GM18907 (cell line): ENCODE results near the gene SERPINA9.
A peak's percentile ranks its signal among the peaks of the same experiment; 100 is the strongest.
"Not testable (repeated sequence)": the region's sequence is repeated elsewhere in the genome, so short reads cannot be mapped to it uniquely, and the experiment has no call there.

Experiments
- ATAC-seq: cut with Tn5 transposase; IDR thresholded peaks from one replicate; pipeline ENCODE4 v1.9.1; 2021; ENCODE audit warnings: mild to moderate bottlenecking, moderate library complexity; ENCODE audit not compliant: unreplicated experiment

Gene SERPINA9

DNA sequence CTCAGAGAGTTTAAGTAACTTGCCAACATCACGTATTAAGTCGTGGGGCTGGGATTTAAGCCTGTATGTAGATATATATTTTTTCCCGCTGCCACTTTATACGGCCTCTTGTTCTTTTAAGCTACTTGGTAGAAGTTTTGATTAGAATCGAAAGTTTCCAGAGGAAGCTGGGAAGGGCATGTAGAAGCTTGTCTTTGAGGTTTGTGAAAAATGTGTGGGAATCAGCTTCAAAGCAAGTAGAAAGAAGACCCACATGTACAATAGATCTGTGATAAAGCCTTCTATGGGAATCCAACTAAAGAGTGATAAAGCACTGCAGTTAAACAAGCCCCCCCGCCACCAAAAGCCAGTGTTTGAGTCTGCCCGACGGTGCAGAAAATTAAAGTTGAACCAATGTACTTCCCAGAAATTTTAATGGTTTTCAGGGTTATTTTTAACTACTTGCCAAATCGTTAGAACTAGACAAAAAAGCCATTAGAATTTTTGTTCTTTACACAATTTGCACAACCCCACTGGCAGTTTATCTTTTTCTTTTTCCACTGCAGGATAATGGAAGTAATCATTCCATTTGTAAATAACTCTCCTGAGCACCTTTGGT lies 48.9 kb downstream of the SERPINA9 start:
- no peak for ATAC-seq

DNA sequence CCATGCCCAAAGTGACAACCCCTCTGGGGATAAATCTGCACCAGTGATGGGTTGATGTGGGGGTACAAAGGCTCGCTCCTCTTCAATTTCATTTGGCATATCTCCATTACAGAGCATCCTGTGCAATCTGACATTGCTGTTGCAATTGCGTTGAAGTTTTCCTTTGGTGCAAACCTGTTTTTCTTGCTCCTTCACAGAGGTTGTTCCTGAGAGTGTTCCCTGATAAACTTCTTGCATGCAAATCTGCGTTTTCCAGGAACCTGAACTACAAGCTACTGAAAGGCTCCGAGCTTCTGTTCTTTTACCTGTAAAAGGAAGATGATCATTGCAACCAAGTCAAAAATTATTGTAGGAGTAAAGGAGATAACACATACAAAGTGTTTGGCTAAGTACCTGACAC lies 49.5 kb downstream of the SERPINA9 start:
- ATAC-seq = no peak

- ATAC-seq = no peak
Measured at GRCh38 chr14:94424371-94424770, 51.6 kb downstream of the SERPINA9 start.

DNA sequence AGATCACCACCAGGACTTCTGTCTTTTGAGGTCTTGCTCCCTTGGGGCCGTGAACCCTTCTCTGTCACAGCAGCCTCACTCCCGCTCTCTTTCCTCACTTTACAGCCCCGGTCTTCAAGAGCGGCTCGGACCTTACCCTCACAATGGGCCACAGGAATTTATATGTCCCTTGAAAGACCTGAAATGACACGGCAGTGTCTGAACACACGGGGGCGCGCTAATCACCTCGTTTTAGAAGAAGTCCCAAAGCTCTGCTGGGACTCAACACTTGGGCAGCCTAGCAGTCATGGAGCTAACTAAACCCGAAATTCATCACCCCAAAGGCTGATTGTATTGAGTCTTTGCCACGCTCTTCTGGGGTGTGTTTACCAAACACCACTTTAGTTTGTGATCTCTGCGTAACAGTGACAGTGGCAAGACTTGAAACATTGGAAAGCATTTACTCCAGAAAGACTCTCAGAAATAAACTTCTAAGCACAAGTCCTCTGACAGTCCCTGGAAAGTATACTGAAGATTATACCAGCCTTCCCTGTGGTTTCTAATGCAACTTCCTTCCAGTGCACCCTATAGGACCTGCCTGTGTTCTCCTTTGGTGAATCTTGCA lies 52.4 kb downstream of the SERPINA9 start:
- peak; percentile 52 for ATAC-seq

DNA sequence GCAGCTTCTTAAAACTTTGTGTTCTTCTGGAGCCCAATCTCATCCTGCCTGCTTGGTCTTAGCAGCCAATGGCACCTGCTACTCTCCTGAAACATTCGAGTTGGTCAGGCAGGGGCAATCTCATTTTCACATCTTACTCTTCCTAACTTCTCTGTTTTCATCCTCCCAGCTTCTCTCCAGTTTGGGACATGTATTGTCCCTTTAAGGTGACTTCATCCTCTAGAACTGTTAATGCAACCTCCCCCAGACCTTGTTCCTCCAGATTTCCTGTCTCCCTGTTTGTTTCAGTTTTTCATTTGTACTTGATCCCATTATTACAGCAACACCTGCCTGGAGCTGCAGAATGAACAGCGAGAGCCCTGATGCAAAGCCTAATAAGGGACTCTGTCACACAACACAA lies 54.7 kb downstream of the SERPINA9 start:
- ATAC-seq = no peak

- not testable (repeated sequence) for ATAC-seq
Measured at GRCh38 chr14:94417497-94418205, 58.3 kb downstream of the SERPINA9 start.
